NCI-H524 treated with DMSO at 0.1 percent for 48 hours (cell line): ENCODE data around the gene POLRMT.
"Not testable (repeated sequence)": the region's sequence is repeated elsewhere in the genome, so short reads cannot be mapped to it uniquely, and the experiment has no call there.

Source experiments
- DNase-seq: peaks from one replicate; lab custom pipeline; 2025; lab: John Stamatoyannopoulos, UW

The POLRMT gene

GRCh38 chr19:626566-626965 lies 6.8 kb downstream of the POLRMT start:
- DNase-seq = not testable (repeated sequence)

- no peak for DNase-seq
Observed at GRCh38 chr19:625257-625656, 8.1 kb downstream of the POLRMT start.

- DNase-seq = no peak
Observed at GRCh38 chr19:624433-625109, 8.8 kb downstream of the POLRMT start.

- DNase-seq = no peak
Observed at GRCh38 chr19:623974-624373, 9.4 kb downstream of the POLRMT start.

- DNase-seq = no peak
Observed at GRCh38 chr19:623175-623916, 10.0 kb downstream of the POLRMT start.

- no peak for DNase-seq
Observed at GRCh38 chr19:622666-623065, 10.7 kb downstream of the POLRMT start.

- DNase-seq = no peak
Observed at GRCh38 chr19:621819-622218, 11.5 kb downstream of the POLRMT start.

- not testable (repeated sequence) for DNase-seq
Observed at GRCh38 chr19:621191-621590, 12.1 kb downstream of the POLRMT start.

GRCh38 chr19:620166-620862 lies 13.0 kb downstream of the POLRMT start:
- no peak for DNase-seq

- no peak for DNase-seq
Observed at GRCh38 chr19:619286-620002, 13.9 kb downstream of the POLRMT start.

GRCh38 chr19:618674-619285 lies 14.6 kb downstream of the POLRMT start:
- DNase-seq = no peak

GRCh38 chr19:618247-618619 lies 15.1 kb downstream of the POLRMT start:
- DNase-seq = no peak

GRCh38 chr19:617551-618246 lies 15.6 kb downstream of the POLRMT start:
- DNase-seq = no peak

GRCh38 chr19:616747-617526 lies 16.4 kb downstream of the POLRMT start:
- DNase-seq = no peak

GRCh38 chr19:616062-616700 lies 17.2 kb downstream of the POLRMT start:
- DNase-seq = no peak

GRCh38 chr19:615619-616018 lies 17.7 kb downstream of the POLRMT start:
- DNase-seq = no peak

- no peak for DNase-seq
Observed at GRCh38 chr19:613732-614567, 19.4 kb downstream of the POLRMT start.

- no peak for DNase-seq
Observed at GRCh38 chr19:612941-613340, 20.4 kb downstream of the POLRMT start.

GRCh38 chr19:611481-611868 lies 21.9 kb downstream of the POLRMT start:
- DNase-seq = no peak
